H54 (cell line): ENCODE results near the gene ALDH1A1.
"Not testable (repeated sequence)": the region's sequence is repeated elsewhere in the genome, so short reads cannot be mapped to it uniquely, and the experiment has no call there.

Source experiments
- DNase-seq: peaks from one replicate; pipeline ENCODE4 v3.0.0; 2011; ENCODE audit warnings: low spot score, mixed read lengths; ENCODE audit not compliant: insufficient read length
- FAIRE-seq: peaks from 3 replicates; lab custom pipeline; 2011; peaks lifted over from hg19 to GRCh38; lab: Jason Lieb, UNC
- POLR2A ChIP-seq: IDR thresholded peaks from 2 replicates; pipeline ENCODE4 v1.6.1; 2011; ENCODE audit warnings: low read depth, mild to moderate bottlenecking, low read length

Gene ALDH1A1

DNA sequence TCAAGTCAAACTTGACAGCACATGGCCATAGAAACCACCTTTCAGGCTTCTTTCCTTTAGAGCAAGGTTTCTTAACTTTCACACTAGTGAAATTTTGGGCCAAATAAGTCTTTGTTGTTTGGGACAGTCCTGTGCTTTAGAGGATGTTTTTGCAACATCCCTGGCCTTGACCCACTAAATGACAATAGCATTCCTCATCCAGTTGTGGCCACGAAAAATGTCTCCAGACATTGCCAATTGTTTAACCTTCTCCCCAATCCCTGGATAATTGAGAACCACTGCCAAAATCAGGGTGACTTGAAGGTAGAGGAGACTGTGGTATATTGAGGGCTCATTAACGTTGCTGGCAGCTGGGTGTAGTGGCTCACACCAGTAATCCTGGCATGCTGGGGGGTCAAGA is 72.0 kb downstream of the ALDH1A1 start:
- DNase-seq (no peak), FAIRE-seq (no peak)
- no peak for TF ChIP-seq POLR2A

DNA sequence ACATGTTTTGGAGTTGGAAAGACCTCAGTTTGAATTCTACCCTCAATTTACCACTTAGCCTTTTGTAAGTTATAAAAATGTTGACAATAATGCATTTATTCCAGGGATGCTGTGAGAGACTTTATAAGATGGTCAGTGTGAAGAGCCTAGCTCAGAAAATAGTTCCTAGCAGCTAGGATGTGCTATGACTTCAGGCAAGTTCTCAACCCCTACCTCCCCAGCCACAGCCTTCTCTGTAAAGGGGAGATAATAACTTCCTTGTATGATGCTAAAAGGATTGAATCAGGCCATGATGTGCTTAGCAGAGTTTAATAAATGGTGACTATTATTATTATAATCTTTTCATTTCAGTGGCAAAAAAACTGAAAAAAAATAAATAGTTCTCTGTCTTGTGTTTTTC is 77.6 kb downstream of the ALDH1A1 start:
- FAIRE-seq: peak; percentile 6
- DNase-seq: no peak
- TF ChIP-seq POLR2A: no peak

DNA sequence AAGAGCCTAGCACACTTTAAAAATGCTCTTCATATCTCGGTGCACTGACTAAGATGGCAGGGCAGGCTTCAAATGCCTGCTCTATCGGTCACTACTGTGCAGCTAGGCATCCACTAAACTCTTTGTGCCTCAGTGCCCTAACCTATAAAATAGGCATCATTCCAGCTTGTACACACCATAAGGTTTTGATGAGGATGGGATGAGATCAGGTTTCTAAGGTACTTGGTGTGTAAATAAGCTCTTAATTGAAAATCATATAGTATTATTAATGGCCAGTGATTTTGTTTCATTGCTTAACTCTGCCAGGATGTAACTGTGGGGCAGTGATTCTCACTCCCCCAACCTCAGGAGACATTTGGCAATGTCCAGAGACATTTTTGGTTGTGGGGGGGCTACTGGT is 78.5 kb downstream of the ALDH1A1 start:
- TF ChIP-seq POLR2A: no peak
- FAIRE-seq (peak; percentile 61), DNase-seq (no peak)

DNA sequence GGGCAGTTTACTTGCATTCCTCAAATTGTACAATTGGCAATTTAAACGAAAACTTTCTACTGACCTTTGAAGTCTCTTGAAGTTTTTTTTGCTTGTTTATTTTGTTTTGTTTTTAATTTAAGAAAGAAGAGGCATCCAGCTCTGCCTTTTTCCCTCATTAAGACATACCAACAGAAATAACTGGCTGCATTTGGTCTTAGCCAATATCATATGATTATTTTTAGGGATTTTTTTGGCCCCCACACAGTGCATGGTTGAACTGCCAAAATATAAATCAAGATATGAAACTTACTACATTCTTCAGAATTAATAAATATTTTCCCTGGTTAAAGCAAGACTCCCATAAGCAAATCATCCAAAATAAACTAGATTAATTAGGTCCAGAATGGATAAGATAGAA is 79.4 kb downstream of the ALDH1A1 start:
- DNase-seq (no peak), FAIRE-seq (no peak)
- no peak for TF ChIP-seq POLR2A

DNA sequence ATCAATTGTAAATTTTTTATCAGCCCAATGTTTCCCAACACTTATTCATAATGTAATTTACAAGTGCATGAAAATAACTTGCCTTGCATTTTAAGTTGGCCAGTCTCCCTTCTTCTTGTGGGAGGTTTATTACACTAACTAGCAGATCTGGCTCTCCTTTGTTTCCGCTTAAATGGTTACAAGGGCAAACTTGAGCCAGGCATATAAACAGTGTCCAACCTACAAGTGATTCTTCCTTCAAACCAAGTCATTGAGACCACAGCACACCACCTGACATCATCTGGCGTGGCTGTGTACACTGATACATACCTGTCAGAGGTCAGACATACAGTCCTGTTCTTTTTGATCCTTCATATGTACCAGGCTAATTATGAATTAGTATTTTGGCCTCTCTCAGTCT is 80.1 kb downstream of the ALDH1A1 start:
- no peak for TF ChIP-seq POLR2A
- no peak for DNase-seq
- FAIRE-seq: no peak

DNA sequence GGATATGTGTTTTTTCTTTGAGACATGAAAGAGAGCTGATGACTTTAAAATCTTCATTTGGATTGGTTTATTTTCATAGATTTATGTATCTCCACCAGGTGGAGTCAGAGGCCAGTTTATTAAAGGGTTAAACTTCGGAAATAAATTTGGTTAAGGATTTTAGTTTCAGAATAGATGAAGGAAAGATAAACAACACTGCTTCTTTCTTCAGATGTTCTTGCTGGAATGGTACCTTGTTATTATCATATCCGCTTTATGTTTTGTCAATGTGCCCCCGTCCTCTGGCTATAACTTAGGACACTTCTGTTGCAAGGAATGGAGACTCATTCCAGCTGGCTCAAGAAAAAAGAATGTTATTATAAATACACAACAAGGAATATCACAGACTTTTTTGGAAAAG is 81.2 kb downstream of the ALDH1A1 start:
- TF ChIP-seq POLR2A: no peak
- DNase-seq: no peak
- FAIRE-seq: peak; percentile 62

DNA sequence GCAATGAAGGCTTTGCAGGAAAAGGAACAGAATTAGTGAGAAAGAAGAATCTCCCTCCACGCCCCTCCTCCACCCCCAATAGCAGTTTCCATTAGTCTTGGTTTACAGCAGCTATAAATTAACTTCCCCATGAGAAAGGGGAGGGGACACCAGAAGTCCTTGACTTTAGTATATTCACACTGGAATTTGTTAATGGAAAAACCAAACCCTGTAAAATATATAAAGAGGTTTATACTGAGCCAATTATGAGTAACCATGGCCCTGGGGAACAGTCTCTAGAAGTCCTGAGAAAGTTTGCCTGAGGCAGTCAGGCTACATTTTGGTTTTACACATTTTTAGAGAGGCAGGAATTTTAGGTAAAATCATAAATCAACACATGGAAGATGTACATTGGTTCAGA is 88.5 kb downstream of the ALDH1A1 start:
- TF ChIP-seq POLR2A: no peak
- FAIRE-seq (no peak), DNase-seq (no peak)

DNA sequence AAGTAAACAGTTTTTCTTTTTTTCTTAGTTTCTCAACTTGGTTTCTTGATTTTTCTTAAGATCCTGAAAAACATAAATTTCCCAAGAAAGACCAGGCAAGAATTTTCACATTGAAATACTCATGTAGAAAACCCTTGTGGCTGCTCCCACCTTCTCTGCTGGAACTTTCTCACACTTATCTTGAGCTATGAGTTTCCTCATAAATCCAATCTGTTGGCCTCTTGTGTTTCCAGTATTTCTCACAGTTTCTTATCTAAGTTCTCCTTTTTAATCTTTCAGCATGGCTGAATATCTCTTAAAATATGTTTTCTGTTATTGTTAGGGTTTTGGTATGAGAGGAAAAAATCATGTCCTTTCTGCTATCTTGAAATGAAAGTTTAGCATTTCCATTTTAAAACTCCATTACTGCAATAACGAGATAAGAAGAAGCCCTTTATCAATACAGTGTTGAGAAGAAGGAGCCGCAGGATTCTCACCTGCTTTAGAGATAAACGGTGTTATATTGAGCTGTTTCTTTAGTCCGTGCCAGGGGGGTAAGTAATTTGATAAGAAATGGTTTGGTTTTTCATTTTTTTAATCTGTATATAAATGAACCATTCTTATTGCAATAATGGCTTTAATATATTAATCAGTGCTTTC is 89.3 kb downstream of the ALDH1A1 start:
- no peak for DNase-seq
- no peak for FAIRE-seq
- no peak for TF ChIP-seq POLR2A

DNA sequence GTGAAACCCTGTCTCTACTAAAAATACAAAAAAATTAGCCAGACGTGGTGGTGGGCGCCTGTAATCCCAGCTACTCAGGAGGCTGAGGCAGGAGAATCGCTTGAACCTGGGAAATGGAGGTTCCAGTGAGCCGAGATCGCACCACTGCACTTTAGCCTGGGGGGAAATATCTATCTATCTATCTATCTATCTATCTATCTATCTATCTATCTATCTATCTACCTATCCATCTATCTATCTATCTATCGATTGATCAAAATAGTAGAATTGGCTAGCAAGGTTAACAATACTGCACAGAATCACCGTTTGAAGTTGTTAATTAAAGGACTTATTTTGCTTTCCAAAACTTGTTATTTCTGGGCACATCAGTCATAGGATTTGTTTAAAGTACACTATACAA is 90.1 kb downstream of the ALDH1A1 start:
- FAIRE-seq, DNase-seq: not testable (repeated sequence)

DNA sequence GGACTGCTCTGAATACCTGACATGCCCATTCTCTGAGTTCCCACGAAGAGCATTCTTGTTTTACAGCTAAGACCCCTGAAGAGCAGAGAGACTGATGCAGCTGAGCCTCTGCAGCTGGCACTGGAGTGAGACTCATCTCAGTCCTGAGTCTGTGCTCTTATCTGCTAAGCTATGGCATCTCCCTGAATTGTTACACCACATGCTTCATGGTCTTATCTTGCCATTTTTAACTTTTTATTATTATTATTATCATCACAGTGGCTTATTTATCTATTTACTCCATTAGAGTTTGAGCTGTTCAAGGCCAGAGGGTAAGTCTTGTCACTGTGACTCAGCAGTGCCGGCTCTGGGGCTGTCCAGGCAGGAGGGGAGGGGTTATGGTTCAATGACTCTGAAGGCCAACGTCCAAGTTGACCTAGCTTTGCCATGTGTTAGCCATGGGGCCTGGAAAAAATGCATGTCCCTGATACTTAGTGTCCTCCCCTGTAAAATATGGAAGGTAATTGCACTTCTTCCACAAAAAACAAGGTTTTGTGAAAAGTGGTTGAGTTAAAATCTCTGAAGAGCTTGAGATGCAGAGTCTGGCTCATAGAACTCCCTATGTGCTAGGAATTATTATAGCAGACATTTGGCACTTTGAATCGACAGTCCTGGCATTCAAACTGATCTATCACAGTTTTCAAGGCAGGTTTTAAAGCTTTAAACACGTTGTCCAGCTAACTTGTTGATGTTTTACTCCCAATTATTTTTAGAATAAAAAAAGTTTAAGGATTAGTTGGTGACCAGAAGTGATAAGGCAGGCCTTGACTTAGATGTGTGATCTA is 94.6 kb downstream of the ALDH1A1 start:
- FAIRE-seq (peak; percentile 57), DNase-seq (no peak)
- no peak for TF ChIP-seq POLR2A

DNA sequence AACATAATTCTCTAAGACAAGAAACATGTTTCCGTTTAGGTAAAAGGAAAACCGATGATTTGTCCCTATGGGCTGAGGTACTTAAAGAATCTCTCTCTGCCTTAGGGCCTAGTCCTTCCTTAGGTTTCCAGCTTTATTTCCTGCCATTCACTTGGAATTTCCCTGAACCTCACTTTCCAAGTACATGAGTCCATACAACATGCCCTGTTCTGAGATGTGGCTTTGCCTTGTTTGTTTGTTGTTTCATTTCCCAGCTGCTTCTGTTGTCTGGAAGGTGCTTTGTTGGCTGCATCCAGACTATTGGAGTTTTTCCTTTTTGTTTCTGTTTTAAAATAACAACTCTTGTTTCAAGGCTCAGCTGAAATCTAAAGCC is 95.2 kb downstream of the ALDH1A1 start:
- FAIRE-seq (no peak), DNase-seq (no peak)
- TF ChIP-seq POLR2A: no peak

DNA sequence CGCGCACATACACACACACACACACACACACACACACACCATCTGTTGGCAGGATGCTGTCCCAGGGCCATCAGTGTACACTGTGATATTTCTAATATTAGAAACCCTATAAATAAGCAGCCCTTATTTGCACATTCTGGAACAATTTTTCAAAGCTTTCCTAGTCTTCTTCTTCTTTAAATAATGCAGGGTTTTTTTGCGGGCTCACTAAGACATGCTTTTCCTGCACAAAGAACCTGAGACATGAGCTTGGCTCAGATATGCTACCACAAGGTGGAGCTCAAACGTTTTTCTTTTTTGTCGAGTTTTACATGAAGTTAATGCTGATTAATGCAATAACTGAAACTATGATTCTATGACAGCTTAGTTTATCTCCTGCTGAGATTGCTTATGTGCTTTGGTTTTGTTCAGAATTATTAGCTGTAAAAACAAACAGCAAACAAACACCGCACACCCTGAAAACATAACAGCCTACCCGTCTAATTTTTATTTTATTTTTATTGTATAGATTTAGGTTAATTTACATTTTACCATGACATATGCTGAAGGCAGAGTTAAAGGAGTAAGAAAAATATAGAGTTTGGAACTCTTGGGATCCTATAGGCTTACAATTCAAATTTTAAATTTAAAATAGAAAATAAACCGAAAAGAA is 95.8 kb downstream of the ALDH1A1 start:
- FAIRE-seq (peak; percentile 98), DNase-seq (peak; percentile 41)
- no peak for TF ChIP-seq POLR2A

DNA sequence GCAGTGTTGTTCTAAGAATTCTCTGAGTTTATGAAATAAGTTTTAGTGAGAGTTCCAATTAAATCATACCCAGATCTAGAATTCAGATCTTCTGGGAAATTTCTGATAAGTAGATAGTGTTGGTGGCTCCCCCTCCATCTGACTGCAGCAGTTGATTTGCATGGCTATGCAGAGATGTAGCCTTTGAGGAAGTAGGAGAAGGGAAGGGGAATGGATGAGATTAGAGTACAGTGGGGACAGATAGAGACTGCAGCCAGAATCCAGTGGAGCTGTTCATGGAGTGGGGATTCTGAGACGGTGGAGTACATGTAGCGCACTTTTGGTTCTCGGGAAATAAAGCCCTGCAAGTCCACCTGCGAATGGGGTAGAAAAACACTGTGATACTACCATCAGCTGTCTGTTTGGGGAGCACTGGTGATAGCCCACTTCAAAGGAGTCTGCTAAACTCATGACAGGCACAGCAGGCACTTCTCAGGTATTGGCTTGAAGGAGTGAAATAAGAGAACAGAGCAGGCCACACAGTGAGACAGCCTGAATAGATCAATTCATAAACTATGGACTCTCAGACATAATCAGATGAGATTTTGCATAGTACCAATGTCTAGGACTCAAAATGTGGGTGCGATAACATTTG is 96.8 kb downstream of the ALDH1A1 start:
- TF ChIP-seq POLR2A: no peak
- FAIRE-seq (no peak), DNase-seq (no peak)

DNA sequence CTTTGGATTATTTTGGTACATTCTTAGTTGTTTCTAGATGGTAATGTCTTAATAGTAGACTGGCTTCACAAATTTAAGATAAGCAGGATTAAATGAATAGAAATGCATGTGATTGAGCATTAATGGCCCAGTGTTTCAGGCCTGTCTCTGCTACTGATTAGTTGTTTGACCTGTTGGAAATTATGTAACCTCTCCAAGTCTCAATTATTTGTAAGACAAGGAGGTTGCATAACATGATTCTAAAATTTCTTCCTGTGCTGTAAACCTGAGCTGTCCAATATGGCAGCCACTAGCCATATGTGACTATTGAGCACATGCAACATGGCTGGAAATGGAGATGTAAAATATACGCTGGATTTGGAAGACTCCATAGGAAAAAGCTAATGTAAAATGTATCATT is 97.5 kb downstream of the ALDH1A1 start:
- FAIRE-seq: no peak
- no peak for TF ChIP-seq POLR2A

More for the DNA sequence above, 97.5 kb downstream of the ALDH1A1 start:
- DNase-seq: no peak
